ENCODE results near the gene SLF1. TPM values are rescaled to one million over a fixed set of nuclear protein-coding genes. Genes with fewer than 3 reads are reported as not detected.
"Not testable (repeated sequence)": the region's sequence is repeated elsewhere in the genome, so short reads cannot be mapped to it uniquely, and the experiment has no call there.

The SLF1 gene
- total RNA-seq, result 10 to 100 TPM in 3 of 8 experiments, 1 to 10 TPM in 5; 2.1 to 13.5 (median 9.1) TPM

DNA sequence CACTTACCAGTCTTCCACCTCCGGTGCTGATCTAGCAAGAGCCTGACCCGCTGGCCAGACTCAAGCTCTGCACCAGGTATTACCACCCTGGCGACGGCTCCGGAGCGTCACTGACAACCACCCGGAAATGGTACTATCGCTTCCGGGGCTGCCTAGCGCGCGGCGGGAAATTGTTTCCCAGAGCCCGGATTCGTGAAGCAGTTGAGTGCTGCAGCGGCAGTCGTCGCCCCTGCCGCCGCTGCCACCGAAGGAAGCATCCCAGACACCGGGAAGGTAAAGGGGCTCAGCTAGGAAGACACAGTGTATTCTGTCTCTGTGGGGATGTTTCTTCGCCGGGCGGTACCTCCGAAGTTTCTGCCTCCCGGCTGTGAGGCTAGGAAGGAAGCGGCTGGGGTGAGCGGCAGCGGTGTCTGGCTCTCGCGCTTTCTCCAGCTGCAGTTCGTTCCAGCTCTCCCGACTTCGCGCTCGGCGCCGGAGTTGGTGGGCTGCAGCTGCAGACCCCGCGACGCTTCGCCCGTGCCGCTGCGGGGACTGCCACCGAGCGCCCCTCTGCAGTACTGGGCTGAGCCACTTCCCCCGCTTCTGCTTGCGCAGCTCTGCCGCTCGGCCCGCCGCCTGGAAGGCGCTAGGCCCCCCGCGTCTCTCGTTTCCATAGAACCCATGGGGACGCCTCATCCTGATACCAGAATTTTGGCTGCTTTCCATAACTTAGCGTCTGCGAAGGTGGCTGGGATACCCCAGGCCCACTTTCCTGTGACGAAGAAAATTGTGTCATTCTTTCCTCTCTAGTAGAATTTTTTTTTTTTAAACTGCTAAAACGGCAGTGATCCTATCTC lies at the start of gene SLF1, which contains the start of gene KIAA0825:
TSS of gene SLF1 (plus strand) at position 177 of the 836 bp plus-strand sequence. CDS start 10,142 bp downstream, outside the sequence.
TSS of gene KIAA0825 (minus strand) at position 112 of the 836 bp plus-strand sequence. CDS start 81,478 bp downstream, outside the sequence.
- H3K4me3 ChIP-seq, result peak within 1 kb of the TSS; percentile 51 to 76 (median 65)
- ATAC-seq (replicated peaks in 6 of 8), result peak; percentile 95 to 98 (median 96)
- H3K27ac ChIP-seq, result peak within 1 kb of the TSS; percentile 47 to 49
- H3K4me1 ChIP-seq (replicated peaks in 1 of 2), result peaks cover 13 to 38% of the 10 kb centered on the region in 2 donors
- in situ Hi-C loops (cut with MboI; ENCODE audit: low pct_unique_long_range_greater_than_20kb in 2 of 9, low sequenced_read_pairs in 9 of 9, unreplicated experiment in 9 of 9), result no loop called here
- WGBS, 10 experiments, result 0 to 6% (median 0%) methylated on average over 2 to 19 of the region's 63 CpGs; no CpG with 5 or more reads in 2 of the 10 experiments

DNA sequence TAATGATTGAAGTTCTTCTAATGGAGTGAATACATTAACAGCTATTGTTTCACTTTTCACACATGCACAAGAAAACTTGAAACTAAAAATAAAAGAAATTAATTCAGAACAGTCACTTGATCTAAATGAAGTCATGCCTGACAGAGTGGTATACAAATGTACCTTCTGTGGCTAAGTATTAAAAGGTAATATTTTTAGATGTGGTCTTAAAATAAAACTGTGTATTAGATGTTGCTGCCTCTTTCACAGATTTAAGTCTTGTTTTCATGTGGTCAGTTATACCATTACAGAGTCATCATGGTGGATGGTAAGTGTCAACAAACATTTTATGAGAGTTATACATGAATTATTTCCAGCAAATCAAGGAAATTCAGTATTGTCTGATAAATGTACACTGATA lies 47.1 kb upstream of the SLF1 start:
- no peaks in the 10 kb centered on the region for H3K4me1 ChIP-seq (replicated peaks in 1 of 2)
- no peak for ATAC-seq (replicated peaks in 6 of 8)
- in situ Hi-C loops (cut with MboI; ENCODE audit: low pct_unique_long_range_greater_than_20kb in 2 of 9, low sequenced_read_pairs in 9 of 9, unreplicated experiment in 9 of 9), result no loop called here

DNA sequence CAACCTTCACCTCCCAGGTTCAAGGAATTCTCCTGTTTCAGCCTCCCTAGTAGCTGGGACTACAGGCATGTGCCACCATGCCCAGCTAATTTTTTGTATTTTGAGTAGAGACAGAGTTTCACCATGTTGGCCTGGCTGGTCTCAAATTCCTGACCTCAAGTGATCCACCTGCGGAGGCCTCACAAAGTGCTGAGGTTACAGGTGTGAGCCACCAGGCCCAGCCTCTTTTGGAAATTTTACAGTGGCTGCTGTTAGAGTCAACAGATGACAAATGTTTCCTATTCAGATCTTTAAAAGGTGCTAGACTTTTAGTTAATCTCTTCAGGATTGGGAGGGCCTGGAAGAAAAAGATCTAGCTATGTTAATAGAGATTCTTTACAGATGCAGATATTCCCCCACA lies 45.1 kb upstream of the SLF1 start:
- in situ Hi-C loops (cut with MboI; ENCODE audit: low pct_unique_long_range_greater_than_20kb in 2 of 9, low sequenced_read_pairs in 9 of 9, unreplicated experiment in 9 of 9); H3K27ac ChIP-seq; ATAC-seq (replicated peaks in 6 of 8); H3K4me1 ChIP-seq (replicated peaks in 1 of 2); H3K4me3 ChIP-seq: not testable (repeated sequence)
- WGBS, 10 experiments, result 83 to 100% (median 89%) methylated on average over 1 of the region's 1 CpG; no CpG with 5 or more reads in 5 of the 10 experiments

More for the DNA sequence above, 47.1 kb upstream of the SLF1 start:
- no peak overlapping the region for H3K27ac ChIP-seq
- no peak overlapping the region for H3K4me3 ChIP-seq

DNA sequence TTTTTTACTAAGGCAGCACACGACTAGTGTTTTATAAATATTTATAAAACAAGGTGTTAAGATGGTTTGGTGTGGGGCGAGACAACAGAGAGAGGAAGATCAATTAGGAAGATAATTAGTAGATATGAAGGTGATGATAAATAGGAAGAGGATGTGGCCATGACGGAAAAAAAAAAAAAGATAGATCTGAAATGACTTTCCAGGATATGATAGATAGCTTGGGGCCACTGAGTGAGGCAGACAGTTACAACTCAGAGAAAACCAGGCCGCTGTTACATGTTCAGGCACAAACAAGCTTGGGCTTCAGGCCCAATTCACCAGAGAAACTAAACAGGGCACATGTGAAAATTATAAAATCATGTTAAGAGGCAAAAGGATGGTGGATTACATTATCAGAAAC lies 43.3 kb upstream of the SLF1 start:
- ATAC-seq (replicated peaks in 6 of 8), result no peak
- H3K4me3 ChIP-seq, result no peak overlapping the region
- in situ Hi-C loops (cut with MboI; ENCODE audit: low pct_unique_long_range_greater_than_20kb in 2 of 9, low sequenced_read_pairs in 9 of 9, unreplicated experiment in 9 of 9), result no loop called here
- no peak overlapping the region for H3K27ac ChIP-seq
- H3K4me1 ChIP-seq (replicated peaks in 1 of 2), result no peaks in the 10 kb centered on the region
- 68 to 96% (median 84%) methylated on average over 2 to 4 of the region's 4 CpGs for WGBS, 10 experiments

DNA sequence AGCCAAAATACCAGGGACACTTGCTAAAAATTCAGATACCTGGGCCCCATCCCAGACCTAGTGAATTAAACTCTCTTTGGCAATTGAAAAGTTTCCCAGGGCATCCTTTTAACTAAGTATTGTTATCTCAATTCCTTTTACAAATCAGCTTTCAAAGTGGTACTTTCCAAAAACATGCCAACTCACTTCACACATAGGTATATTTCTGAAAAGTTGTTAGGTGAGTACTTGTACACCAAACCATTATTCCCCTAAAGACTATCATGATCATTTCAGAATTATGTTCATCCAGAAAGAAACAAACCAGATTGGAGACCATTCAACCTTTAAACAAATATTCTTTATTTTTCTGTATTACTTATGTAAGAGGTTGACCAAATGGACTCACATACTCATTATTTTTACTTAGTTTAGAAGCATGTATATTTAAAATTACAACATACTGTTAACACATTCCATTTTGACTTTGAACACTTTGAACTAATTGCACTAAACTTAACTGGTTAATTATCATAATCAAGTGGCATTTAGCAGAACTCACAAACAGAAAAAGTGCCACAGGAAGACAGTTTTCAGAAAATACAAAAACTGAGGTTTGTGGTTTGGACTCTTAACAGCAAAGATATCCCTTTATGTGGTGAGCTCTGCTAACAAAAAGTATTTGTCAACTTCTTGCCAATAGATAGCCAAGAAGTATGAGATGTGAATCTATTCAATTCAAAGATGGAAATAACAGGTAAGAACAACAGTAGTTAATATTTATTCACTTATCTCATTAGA lies 40.8 kb upstream of the SLF1 start:
- in situ Hi-C loops (cut with MboI; ENCODE audit: low pct_unique_long_range_greater_than_20kb in 2 of 9, low sequenced_read_pairs in 9 of 9, unreplicated experiment in 9 of 9), result no loop called here
- no peak overlapping the region for H3K4me3 ChIP-seq

DNA sequence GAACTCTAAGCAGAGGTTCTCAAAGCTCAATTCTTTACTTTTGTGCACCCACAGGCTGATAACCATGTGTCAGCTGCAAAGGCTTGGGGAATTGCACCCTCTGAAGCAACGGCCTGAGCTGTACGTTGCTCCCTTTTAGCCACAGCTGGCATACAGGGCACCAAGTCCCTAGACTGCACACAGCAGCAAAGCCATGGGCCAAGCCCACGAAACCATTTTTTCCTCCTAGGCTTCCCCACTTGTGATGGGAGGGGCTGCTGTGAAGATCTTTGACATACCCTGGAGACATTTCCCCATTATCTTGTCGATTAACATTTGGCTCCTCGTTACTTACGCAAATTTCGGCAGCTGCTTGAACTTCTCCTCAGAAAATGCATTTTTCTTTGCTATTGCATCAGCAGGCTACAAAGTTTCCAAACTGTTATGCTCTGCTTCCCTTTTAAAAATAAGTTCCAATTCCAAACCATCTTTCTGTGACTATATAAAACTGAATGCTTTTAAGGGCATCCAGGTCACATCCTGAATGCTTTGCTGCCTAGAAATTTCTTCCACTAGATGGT lies 23.1 kb upstream of the SLF1 start:
- in situ Hi-C loops (cut with MboI; ENCODE audit: low pct_unique_long_range_greater_than_20kb in 2 of 9, low sequenced_read_pairs in 9 of 9, unreplicated experiment in 9 of 9), result no loop called here
- ATAC-seq (replicated peaks in 6 of 8), result no peak
- 75 to 95% (median 90%) methylated on average over 2 to 7 of the region's 7 CpGs; no CpG with 5 or more reads in 1 of the 10 experiments for WGBS, 10 experiments
- no peak overlapping the region for H3K4me3 ChIP-seq
- no peaks in the 10 kb centered on the region for H3K4me1 ChIP-seq (replicated peaks in 1 of 2)
- H3K27ac ChIP-seq, result no peak overlapping the region

More for the DNA sequence above, 40.8 kb upstream of the SLF1 start:
- ATAC-seq (replicated peaks in 6 of 8), result no peak
- no peaks in the 10 kb centered on the region for H3K4me1 ChIP-seq (replicated peaks in 1 of 2)
- no peak overlapping the region for H3K27ac ChIP-seq

DNA sequence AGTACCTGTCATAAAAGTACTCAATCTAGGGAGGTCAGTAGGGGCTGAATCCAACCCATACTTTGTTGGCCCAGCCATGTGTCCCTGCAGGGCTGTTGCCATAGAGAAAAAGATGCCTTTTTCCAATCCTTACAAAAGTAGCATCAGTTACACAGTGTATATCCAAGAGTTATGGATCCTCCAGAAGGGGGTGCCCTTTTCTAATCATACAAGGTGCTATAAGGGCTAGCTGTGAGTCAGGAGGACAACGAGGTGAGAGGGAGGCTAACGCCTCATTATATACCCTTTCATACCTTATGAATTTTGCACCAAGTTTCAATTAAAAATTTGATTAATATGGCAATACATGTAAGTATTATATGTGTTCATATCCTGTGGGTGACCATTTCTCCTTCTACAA lies 4.9 kb upstream of the SLF1 start:
- no peak for ATAC-seq (replicated peaks in 6 of 8)
- peaks cover 4 to 31% of the 10 kb centered on the region in 2 donors for H3K4me1 ChIP-seq (replicated peaks in 1 of 2)
- in situ Hi-C loops (cut with MboI; ENCODE audit: low pct_unique_long_range_greater_than_20kb in 2 of 9, low sequenced_read_pairs in 9 of 9, unreplicated experiment in 9 of 9), result no loop called here
- 47 to 92% (median 62%) methylated on average over 1 to 2 of the region's 2 CpGs; no CpG with 5 or more reads in 2 of the 10 experiments for WGBS, 10 experiments
- no peak overlapping the region for H3K4me3 ChIP-seq
- no peak overlapping the region for H3K27ac ChIP-seq

DNA sequence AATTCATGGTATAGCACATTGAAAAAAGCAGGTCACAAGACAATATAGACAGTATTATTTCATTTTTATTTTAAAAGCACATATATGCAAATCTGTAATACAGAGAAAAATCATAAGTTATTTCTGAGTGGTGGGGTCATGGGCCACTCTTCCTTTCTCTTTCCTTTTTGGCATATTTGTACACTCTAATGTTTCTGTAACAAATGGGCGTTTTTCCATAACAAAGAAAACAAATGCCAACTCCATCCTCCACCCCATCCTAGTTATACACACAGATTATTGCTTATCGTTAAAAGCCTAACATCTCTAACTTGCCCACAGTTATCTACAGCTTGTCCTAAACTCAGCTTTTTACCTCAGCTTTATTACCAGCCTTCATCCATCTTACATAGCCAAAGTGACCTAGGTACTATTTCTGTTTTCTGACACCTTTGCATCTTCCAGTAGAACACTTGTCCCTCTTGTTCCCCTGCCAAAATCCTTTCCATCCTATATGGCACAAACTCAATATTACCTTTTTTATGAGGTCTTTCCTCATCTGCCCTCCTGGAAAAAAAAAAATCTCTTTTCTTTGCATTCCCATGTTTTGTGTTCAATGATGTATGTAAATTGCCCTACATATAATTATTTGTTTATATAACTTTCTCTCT lies 4.2 kb upstream of the SLF1 start:
- WGBS, 10 experiments, result 63 to 100% (median 100%) methylated on average over 1 to 2 of the region's 2 CpGs; no CpG with 5 or more reads in 1 of the 10 experiments
- H3K27ac ChIP-seq, result no peak overlapping the region
- H3K4me3 ChIP-seq, result no peak overlapping the region
- ATAC-seq (replicated peaks in 6 of 8), result no peak
- in situ Hi-C loops (cut with MboI; ENCODE audit: low pct_unique_long_range_greater_than_20kb in 2 of 9, low sequenced_read_pairs in 9 of 9, unreplicated experiment in 9 of 9), result no loop called here
- H3K4me1 ChIP-seq (replicated peaks in 1 of 2), result peaks cover 4 to 31% of the 10 kb centered on the region in 2 donors

DNA sequence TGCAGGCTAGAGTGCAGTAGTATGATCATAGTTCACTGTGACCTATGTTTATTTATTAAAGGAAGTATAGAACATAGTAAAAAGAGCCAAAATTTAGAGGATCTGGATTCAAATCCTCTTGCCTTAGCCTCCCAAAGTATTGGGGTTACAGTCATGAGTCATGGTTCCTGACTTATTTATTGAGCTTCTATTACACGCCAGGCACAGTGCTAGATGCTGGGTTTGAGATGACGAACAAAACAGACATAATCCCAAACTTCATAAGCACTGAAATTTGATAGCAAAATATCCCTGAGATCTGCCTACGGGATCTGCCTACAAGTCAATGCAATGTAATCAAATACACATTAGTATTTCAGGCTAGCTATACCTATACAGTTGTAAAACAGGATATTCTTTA lies 2.6 kb upstream of the SLF1 start:
- Histone ChIP-seq H3K27ac (no peak overlapping the region), H3K4me3 (no peak overlapping the region), H3K4me1 (replicated peaks in 1 of 2) (peaks cover 13 to 38% of the 10 kb centered on the region in 2 donors)
- ATAC-seq (replicated peaks in 6 of 8), result no peak
- in situ Hi-C loops (cut with MboI; ENCODE audit: low pct_unique_long_range_greater_than_20kb in 2 of 9, low sequenced_read_pairs in 9 of 9, unreplicated experiment in 9 of 9), result no loop called here
- 67 to 100% (median 86%) methylated on average over 1 to 3 of the region's 3 CpGs; no CpG with 5 or more reads in 2 of the 10 experiments for WGBS, 10 experiments

DNA sequence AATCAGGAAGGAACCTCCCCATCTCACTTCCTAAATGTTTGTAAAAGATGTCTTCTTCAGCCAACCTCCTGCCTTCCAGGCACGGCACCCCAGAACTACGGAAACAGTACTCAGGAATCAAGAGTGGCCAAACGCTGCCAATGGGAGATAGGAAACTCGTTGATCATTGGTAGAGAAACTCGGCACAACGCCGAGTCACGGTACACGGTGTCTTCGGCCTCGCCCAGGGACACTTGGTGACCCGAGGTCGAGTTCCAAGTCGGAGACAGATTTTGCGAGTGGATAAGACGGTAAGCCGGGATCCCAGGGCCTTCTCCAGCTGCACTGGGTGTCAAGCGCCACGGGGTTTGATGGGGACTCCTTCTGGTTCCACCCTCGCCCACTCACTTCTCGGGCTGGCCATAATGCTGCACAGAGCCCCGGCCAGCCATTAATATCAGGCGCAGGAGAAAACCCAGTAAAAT lies 408 bp upstream of the SLF1 start:
- Histone ChIP-seq H3K4me3 (peak overlapping the region; percentile 51 to 76 (median 65)), H3K27ac (peak overlapping the region; percentile 47 to 49), H3K4me1 (replicated peaks in 1 of 2) (peaks cover 13 to 38% of the 10 kb centered on the region in 2 donors)
- peak; percentile 49 to 66 (median 59) for ATAC-seq (replicated peaks in 6 of 8)
- 0 to 6% (median 1%) methylated on average over 1 to 12 of the region's 23 CpGs; no CpG with 5 or more reads in 4 of the 10 experiments for whole genome bisulfite sequencing, 10 experiments
- in situ Hi-C loops (cut with MboI; ENCODE audit: low pct_unique_long_range_greater_than_20kb in 2 of 9, low sequenced_read_pairs in 9 of 9, unreplicated experiment in 9 of 9), result no loop called here

DNA sequence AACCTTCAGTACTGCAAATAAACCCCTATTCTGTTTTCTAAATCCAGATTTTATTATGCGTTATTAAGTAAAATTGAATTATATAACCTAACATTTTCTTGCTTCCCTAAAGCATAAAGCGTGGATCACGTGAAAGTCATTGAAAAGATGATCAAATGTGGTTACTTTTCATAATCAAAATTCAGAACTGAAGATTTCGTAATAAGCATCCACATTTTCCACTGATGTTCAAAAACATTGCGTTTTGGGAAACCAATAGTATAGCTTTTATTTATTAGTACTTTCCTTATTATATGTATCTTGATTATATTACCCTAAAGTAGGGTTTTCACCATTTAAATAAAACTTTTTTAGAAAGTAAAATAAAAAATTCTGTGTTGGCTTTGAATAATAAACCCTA lies 1.8 kb downstream of the SLF1 start:
- Histone ChIP-seq H3K4me3 (no peak overlapping the region), H3K27ac (no peak overlapping the region), H3K4me1 (replicated peaks in 1 of 2) (peaks cover 10 to 26% of the 10 kb centered on the region in 2 donors)
- in situ Hi-C loops (cut with MboI; ENCODE audit: low pct_unique_long_range_greater_than_20kb in 2 of 9, low sequenced_read_pairs in 9 of 9, unreplicated experiment in 9 of 9), result no loop called here
- ATAC-seq (replicated peaks in 6 of 8), result no peak
- 74 to 100% (median 95%) methylated on average over 1 to 5 of the region's 5 CpGs for WGBS, 10 experiments

DNA sequence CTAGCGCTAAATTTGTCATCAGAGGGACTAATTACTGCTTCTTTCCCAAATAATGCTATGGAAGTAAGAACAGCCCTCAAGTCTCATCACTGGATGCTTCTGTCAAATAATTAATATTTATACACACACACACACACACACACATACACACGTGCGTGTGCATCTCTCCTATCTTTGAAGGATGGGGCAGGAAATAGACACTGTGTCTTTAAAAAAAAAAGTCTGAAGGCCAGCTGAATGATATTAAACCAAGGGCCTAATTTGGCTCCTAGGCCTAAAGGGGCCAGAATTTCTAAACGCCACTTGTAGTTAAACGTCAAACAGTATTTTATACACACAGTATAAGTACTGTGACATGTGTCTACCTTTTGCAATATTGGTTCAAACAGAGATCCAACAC lies 3.3 kb downstream of the SLF1 start:
- Histone ChIP-seq H3K27ac (no peak overlapping the region), H3K4me3 (no peak overlapping the region), H3K4me1 (replicated peaks in 1 of 2) (peaks cover 10 to 13% of the 10 kb centered on the region in 2 donors)
- in situ Hi-C loops (cut with MboI; ENCODE audit: low pct_unique_long_range_greater_than_20kb in 2 of 9, low sequenced_read_pairs in 9 of 9, unreplicated experiment in 9 of 9), result no loop called here
- 40 to 88% (median 70%) methylated on average over 1 to 5 of the region's 5 CpGs; no CpG with 5 or more reads in 1 of the 10 experiments for WGBS, 10 experiments
- no peak for ATAC-seq (replicated peaks in 6 of 8)

Measured in motor neuron (in vitro differentiated cells).